DLD1 (cell line): Measurements from ENCODE around the gene KDM4B.
"Not testable (repeated sequence)": the region's sequence is repeated elsewhere in the genome, so short reads cannot be mapped to it uniquely, and the experiment has no call there.

Experiments
- in situ Hi-C: cut with HindIII; loops from 2 replicates; pipeline ENCODE4 v1.10.0; 2017; ENCODE audit warnings: low sequenced_read_pairs

KDM4B gene

GRCh38 chr19:4968462-4969291, at the start of gene KDM4B:
TSS of gene KDM4B (plus strand) at chr19:4969113. CDS start at chr19:5032891, 63,778 bp downstream.
- in situ Hi-C loops = no loop called here

GRCh38 chr19:4922530-4923275, 46.2 kb upstream of the KDM4B start:
- in situ Hi-C loops = no loop called here

GRCh38 chr19:4923276-4923747, 45.6 kb upstream of the KDM4B start:
- in situ Hi-C loops = no loop called here

- in situ Hi-C loops = no loop called here
Measured at GRCh38 chr19:4929186-4929585, 39.7 kb upstream of the KDM4B start.

GRCh38 chr19:4930664-4931063, 38.2 kb upstream of the KDM4B start:
- in situ Hi-C loops = no loop called here

- in situ Hi-C loops = no loop called here
Measured at GRCh38 chr19:4932711-4933110, 36.2 kb upstream of the KDM4B start.

GRCh38 chr19:4933528-4933927, 35.4 kb upstream of the KDM4B start:
- in situ Hi-C loops = no loop called here

GRCh38 chr19:4935444-4935843, 33.5 kb upstream of the KDM4B start:
- in situ Hi-C loops = no loop called here

GRCh38 chr19:4937060-4937459, 31.9 kb upstream of the KDM4B start:
- in situ Hi-C loops = no loop called here

GRCh38 chr19:4938461-4938860, 30.5 kb upstream of the KDM4B start:
- in situ Hi-C loops = not testable (repeated sequence)

- in situ Hi-C loops = no loop called here
Measured at GRCh38 chr19:4939466-4939865, 29.4 kb upstream of the KDM4B start.

GRCh38 chr19:4941638-4942169, 27.2 kb upstream of the KDM4B start:
- in situ Hi-C loops = not testable (repeated sequence)

GRCh38 chr19:4950650-4951049, 18.3 kb upstream of the KDM4B start:
- in situ Hi-C loops = not testable (repeated sequence)

GRCh38 chr19:4951656-4952055, 17.3 kb upstream of the KDM4B start:
- in situ Hi-C loops = no loop called here

GRCh38 chr19:4952945-4953344, 16.0 kb upstream of the KDM4B start:
- in situ Hi-C loops = no loop called here

- in situ Hi-C loops = not testable (repeated sequence)
Measured at GRCh38 chr19:4954320-4955149, 14.4 kb upstream of the KDM4B start.

- in situ Hi-C loops = no loop called here
Measured at GRCh38 chr19:4955274-4955673, 13.6 kb upstream of the KDM4B start.

GRCh38 chr19:4957981-4958380, 10.9 kb upstream of the KDM4B start:
- in situ Hi-C loops = no loop called here

GRCh38 chr19:4962085-4962619, 6.8 kb upstream of the KDM4B start:
- in situ Hi-C loops = no loop called here

GRCh38 chr19:4965061-4965460, 3.9 kb upstream of the KDM4B start:
- in situ Hi-C loops = no loop called here

GRCh38 chr19:4966591-4966990, 2.3 kb upstream of the KDM4B start:
- in situ Hi-C loops = no loop called here
